ENCODE results near the gene RBMS3.
"Not testable (repeated sequence)": the region's sequence is repeated elsewhere in the genome, so short reads cannot be mapped to it uniquely, and the experiment has no call there.

RBMS3 gene

DNA sequence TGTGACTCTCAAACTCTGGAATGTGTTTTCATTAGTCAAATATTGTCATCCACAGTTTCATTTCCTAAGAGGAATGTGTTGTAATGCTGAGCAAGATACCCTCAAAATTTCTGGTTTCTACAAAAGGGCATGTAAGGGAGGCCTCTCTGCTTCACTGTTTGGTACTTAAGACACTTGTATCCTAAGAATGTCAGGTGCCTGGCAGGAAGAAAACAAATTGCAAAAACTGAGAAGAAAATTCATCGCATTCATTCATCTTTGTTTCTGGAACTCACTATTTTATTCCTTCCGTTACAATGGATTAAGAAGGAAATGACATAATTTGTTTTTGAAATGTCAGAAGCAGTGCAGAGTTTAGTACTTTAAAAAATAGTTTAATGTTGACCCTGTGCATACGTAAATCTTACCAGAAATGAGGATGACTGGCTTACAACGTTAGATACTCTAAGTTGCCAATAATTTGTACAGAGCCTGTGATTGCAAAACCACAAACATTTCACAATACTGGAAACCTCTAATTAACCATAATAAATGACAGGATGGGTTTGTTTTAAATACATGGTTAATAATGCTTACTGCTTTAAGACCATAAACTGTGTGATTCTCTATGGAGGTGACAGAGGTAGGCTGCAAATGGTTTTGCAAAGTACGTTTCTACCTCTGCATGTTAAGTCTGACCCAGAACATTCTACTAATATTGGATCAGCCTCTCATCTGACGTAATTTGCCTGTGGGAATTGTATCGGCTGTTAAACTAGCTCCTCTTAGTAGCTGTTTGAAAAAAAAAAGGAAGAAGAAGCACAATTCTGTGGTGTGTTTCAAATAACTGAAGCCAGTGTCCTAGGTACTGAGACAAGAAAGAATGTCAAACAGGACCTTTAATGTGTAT, 477.8 kb downstream of the RBMS3 start:
- DNase-seq, result no peak

DNA sequence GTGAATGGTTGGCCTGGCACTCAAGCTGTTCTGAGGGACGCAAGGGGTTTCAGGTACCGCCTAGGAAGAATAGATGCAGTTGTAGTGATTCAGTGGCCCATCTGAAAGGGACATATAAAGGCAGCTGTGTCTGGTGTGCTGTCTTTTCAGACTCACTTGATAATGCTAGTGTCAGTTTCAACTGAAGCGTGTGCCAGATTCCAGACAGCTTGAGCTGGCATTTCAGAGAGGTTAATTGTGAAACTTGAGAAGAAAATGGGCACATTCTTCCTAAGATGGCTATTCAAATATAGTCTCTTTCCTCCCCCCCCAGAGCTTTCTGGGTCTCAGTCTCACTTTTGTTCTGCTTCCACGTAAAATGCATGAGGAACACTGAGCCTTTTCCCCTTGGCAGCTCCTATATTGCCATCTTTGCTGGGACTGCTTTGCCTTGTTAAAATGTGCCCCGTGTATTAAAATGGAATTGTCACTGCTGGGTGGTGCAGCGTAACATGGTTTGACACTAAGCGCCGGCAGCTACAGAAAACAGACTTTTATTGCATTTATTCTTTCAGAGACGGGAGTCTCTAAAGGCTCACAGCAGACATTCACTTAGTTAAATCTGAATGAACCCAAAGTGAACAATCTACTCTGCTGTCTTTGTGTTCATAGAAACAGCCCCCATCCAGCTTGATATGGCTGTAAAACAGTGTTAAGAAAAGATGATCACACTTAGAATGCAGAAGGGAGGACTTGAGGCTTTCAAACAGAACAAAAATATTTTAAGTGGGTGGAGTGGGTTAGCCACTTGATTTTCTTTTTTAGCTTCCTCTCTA, 478.7 kb downstream of the RBMS3 start:
- DNase-seq, result no peak

DNA sequence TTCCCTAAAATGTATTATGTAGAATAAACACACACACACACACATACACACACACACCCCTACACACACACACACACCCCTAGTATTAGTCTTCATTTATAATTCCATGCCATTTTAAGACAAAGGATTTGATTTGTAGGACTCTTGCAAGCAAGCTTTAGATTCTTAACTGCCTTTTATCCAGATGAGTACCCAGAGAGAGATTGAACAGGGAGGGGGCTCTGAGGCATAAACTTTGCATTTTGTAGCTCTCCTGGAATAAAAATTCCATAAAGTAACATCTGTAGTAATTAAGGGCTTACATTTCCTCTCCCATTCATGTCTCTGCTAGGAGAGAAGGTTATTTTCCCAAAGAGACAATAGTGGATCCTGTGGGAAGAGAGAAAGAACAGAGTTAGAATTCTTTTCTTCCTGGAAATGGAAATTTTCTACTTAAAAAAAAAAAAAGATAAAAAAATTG, 479.4 kb downstream of the RBMS3 start:
- no peak for DNase-seq

DNA sequence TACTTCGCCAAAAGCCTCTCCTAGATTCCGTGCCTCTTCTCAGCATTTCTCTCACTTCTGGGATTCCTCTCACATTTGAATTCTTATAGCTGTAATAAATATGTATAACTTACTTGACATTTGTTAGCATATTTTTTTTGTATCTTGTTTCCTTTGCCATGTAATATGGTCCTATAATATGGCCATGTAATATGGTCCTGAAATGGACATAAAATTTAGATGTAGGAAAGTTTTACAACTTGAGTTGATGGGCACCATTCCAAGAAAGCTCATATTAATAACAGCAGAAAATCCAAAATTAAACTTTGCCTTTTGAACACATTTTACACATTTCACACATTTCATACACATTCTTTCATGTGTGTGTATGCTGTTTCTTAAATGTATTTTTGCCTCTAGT, 480.6 kb downstream of the RBMS3 start:
- no peak for DNase-seq

DNA sequence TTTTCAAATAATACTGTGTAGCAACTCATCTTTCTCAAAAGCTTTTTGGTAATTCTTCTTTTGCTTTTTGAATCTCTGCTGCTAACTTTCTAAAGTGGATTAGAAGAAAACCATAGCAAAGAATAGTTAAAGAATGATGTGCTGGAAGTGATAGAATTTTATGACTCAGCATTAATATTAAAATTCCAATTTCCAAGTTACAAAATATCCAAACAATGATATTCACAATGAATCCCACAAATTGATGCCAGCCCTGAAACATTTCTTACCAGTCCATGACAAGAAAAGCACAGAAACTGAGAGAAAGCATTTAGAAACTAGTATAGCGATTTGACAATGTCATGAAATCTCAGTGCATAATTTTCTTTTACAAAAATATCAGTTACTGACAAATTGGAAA, 482.2 kb downstream of the RBMS3 start:
- no peak for DNase-seq

DNA sequence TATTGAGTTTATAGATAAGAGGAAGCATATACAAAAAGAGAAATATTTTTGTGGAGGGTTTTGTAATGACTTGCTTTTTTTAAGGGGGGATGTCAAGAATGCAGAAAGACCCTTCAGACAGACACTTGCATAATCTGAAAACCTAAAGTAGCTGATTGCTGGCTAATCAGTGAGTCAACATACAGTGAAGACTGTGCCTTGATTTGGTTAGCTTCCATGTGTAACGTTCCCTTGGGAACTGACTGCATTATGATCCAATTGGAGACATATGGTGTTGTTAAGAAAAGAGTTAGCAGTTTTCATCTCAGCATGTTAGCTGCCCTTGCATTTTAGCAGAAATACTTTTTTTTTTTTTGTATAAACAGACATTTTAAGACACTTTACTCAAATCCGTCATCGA, 483.2 kb downstream of the RBMS3 start:
- DNase-seq, result no peak

DNA sequence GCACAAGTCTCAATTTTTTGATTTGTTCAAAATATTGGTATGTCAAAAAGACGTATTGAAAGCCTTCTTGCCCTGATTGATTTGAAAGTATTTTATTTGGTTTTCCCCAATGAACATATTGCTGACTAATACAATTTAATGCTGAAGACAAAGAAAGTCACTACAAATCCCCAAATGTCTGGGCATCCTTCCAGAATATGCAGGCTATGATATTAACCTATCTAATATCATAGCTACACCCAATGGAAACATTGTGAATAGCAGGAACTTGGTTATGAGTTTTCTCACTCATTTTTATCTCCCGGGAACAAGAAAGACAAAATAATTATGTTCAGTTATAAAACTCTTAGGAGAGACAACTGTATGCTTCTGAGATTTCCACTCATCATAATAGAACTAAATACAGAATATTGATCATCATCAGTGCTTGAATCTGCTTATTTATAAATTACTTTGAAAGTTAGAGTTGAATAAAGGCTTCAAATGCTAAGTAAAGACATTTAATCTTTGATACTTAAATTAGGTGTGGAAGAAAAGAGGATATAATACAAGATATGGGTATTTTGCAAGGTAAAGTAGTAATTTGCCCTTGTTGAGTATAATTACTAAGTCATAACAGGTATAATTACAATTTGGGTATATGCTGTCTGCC, 483.9 kb downstream of the RBMS3 start:
- no peak for DNase-seq

DNA sequence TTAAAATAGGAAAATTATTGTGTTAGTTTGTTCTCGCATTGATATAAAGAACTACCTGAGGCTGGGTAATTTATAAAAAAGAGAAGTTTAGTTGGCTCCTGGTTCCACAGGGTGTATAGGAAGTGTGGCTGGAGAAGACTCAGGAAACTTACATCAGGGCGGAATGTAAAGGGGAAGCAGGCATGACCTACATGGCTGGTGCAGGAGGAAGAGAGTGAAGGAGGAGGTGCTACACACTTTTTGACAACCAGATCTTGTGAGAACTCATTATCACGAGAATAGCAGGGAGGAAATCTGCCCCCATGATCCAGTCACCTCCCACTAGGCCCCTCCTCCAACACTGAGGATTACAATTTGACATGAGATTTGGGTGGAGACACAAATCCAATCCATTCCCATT, 490.7 kb downstream of the RBMS3 start:
- DNase-seq, result no peak

DNA sequence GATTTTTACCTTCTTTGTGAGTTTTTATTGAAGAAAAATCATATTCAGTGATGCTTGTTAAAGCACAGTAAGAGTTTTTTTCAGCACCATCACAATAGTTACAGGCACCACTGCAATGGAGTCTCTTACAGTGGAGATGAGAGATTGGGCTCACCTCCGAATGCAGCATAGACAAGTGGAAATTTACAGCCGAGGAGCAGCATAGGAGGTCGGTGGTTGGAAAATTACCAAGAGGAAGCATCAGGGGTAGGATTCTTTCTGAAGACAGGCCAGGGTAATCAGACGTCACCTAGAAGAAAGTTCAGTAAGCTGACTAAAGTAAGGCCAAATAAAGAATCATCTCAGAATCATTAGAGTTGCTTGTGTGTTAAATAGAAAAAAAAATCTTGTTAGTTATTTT, 491.6 kb downstream of the RBMS3 start:
- DNase-seq, result no peak

DNA sequence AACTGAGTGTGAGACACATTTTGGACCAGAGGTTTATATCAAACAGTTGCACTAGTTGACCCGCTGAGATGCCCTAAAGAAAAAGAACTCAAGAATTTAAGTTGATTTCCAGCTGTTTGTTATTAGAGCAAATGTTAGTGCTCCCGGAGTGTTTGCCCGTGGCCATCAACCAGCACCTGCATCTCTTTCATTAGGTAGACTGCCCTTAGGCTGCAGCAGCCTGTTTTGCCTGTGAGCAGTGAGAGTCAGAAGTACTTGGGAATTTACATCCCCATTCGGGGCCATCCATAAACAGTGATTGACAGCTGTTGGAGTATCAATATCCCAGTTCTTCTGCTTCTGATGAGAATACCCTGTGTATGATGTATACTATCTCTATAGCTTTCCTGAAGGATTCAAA, 492.6 kb downstream of the RBMS3 start:
- DNase-seq, result no peak

DNA sequence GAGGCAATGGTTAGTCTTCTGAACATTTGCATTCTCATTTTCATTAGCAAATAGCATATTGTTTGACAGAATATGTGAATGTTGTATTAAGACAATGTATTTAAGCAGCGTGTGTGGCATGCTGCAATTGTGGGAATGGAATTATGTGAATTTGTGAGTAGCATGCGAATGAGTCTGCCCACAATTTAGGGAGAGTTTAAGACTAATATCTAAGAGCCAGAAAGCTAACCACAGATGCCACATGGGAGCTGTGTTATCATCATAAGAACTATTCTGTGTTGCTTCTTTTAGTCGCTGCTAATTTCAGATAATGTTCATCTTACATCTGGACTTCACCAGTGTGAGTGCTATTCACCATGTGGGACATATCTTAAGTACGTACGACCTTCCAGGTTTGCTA, 494.5 kb downstream of the RBMS3 start:
- no peak for DNase-seq

DNA sequence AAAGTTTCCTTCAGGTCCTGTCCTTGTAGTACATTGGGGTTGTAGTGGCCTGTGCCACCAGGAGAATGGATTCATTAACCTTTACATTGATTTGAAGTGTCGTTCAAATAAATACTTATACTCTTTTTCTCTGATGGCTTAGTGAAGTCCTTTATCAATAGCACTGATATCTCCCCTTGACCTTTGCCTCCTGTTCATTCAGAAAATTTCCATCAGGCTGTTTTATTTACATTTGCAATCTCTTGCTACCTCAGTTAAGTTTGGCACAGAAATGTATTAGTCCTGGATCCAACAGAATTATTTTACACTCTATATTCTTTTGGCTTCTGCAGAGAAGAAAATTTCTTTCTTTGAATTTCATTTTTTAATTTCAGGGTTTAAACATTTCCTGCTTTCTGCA, 497.0 kb downstream of the RBMS3 start:
- DNase-seq, result no peak

DNA sequence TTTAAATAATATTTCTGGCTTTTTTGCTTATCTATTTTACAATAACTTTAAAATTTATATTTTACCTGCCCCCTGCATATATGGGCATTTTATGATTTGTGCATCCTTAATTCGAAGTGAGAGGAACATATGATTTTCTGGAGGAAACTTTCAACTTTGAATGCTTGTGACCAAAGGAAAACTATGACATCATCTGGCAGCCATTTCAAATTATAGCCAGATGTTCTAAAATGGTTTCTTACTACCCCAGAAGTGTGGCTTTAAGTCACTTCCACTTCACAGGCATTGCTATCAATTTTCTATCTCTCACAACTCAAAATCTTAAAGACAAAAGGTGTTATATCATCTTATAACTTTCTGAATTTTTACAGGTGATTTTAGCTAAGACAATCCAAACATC, 508.8 kb downstream of the RBMS3 start:
- no peak for DNase-seq

DNA sequence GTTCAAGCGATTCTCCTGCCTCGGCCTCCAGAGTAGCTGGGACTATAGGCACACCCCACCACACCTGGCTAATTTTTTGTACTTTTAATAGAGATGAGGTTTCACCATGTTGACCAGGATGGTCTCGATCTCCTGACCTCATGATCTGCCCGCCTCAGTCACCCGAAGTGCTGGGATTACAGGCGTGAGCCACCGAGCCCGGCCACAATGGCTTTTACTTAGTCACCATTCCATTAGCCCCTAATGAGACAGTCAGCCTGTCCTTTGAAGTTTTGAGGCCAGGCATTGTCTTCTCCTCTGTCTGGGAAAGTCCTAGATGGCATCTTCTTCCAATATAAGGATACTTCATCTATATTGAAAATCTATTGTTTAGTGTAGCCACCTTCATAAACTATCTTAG, 515.9 kb downstream of the RBMS3 start:
- DNase-seq, result no peak

DNA sequence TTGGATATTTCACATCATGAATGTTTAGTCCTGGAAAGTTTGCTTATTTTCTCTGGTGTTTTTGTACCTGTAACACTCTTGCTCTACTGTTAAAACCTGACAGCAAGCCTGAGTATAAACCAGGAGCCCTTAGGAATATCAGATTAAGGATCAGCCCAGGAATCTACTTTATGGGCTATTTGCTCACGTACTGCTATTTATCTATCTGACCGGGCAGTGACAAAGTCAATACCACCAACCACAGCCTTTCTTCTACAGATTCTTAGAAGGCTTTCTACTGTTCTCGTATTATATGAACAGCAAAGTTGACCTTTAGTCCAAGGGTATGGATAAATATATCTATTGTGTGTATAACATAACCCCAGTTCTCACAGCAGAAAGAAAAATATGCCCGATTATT, 521.2 kb downstream of the RBMS3 start:
- no peak for DNase-seq

DNA sequence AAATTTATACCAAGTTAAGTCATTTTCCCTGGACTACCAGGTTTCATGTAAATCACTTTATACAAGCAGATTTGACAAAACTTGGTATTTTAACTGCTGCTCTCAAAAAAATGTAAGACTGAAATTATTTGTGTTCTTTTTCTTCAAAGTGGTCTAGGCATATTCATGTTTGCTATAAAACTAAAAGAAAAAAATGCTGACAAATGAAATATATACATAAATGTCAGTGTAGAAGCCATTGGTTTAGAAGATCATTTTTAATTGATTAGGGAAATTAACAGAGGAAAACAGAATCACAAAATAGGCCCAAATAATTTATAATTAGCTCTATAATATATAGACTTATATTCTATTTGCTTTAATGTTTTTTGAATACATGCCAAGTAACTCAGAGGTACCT, 523.2 kb downstream of the RBMS3 start:
- no peak for DNase-seq

DNA sequence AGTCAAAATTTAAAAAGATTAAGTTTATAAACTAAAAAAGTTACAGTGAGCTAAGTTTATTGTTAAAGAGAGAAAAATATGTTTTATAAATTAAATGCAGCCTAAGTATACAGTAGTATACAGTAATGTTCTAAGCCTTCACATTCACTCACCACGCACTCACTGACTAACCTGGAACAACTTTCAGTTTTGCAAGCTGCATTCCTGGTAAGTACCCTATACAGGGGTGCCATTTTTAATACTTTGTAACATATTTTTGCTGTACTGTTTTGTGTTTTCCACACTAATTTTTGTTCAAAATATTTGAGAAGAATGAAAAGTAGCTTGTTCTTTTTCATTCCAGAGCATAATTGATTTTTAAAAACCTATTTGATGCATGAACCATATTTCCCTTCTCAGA, 524.9 kb downstream of the RBMS3 start:
- no peak for DNase-seq

DNA sequence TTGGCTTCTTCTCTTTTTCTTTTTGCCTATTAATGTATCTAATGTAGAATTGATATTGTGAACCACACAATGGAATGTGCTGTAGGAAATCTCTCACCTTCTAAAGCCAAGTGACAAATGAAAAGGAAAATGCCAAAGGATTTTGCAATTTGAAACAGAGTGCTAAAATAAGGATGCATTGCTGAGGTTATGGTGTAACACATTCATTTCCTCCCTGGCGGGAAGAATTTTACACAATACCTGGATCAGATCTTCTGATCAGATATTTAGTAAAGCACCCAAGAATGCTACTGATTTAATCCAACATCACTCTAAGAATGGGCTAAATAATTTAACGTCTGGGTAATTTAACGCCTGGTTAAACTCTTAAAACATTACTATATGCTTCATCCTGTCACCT, 527.5 kb downstream of the RBMS3 start:
- not testable (repeated sequence) for DNase-seq

DNA sequence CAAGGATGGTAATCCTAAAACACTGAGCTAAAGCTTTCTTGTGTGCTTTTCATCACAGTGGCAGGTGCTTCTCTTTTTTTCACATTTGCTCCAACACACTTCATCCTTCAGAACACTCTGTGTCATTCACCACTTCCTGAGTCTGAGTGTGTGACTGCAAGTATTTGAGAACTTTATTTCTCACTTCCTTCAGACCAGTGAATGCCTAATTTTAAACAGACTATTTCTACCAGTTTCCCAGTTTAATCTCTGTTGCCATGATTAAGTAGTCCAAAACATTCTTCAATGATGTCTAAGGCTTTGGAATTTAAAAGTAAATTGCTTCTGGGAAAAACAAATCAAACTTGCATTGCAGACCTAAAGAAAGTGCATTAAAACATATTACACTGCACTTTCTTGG, 541.2 kb downstream of the RBMS3 start:
- no peak for DNase-seq

DNA sequence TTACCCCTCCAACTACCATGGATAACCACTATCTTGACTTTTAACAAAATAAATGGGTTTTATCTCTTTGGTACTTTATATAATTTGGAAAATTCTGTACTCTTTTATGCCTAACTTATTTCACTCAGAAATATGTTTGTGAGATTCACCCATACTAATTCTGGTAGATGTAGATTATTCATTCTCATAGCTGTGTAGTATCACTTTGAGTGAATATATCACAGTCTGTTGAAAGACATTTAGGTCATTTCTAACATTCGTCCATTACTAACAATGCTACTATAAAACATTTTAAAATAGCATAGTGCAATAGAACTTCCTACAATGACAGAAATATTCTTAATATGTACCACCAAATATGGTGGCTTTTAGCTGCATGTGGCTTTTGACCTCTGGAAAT, 542.4 kb downstream of the RBMS3 start:
- DNase-seq, result no peak

DNA sequence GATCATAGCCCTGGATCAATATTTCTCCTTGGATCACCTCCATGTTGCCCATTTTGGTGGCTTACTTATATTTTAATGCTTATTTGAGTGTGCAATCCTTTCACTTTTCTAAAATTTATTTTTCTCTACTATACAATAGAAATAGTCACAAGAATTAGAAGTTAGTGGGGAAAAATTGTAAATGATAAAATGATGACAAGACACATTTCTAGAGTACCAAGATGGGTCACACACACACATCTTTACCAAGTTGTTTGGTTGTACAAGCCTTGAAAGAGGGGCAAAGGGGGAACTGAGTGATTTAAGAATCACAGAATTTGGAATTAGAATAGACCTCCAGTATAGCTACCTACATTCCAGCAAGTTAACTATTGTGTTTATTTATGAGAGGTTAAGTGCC, 545.8 kb downstream of the RBMS3 start:
- DNase-seq, result no peak

DNA sequence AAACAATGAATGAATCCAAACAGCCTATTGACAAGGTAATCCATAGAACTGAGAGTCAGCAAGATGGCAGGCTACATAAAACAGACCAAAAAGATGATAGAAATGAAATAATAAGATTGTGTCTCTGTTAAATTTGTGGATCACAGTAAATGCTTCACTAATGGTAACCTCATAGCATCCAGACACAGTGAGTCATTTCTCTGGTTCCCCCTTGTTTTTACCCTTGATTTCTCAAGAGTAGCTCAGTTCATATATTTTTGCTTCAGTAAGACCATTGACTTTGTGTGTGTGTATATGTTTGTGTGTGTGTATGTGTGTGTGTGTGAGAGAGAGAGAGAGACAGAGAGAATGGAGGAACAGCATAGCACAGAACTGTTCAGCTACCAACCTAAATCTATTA, 546.9 kb downstream of the RBMS3 start:
- no peak for DNase-seq

DNA sequence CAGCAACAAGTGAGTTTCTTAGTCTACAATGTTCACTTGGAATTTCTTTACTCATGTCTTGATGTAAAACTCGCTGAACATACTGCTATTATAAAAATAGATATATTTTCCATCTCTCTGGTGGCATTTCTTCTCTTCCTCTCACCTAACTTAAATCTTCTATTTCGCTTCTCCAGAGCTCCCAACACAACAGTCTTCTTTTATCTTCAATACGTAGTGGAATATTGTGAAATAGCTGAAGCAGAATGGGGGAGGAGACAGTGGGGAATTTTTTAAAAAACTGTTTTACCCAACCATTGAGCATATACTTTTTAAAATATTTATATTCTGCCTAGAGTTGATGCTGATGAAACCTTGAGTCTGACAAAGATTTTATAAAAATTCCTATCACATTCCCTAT, 548.5 kb downstream of the RBMS3 start:
- DNase-seq, result no peak

DNA sequence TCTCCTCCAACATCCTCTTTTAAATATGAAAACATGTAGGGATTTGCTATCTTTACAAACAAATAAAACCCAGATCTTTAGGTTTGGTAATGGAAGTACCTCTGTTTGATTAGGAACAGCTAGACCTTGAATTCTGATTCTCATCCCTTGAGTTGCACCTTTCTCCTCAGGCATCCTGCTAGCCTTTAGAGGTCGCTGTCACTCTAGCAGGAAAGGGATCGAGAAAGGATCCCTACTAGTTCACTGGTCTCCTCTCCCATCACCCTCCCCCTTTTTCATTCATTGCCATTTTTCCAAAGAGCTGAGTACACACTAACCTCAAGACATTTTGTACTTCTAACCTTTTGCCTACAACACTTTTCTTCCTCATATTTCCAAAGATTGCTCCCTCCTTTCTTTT, 569.8 kb downstream of the RBMS3 start:
- DNase-seq, result no peak

Measured in CD4-positive, alpha-beta T cell treated with Interleukin-4 for 4 hours (primary cell).